SU-DHL-6 (cell line): ENCODE measurements around the gene SLC38A9.

Experiments
- CTCF ChIP-seq: fragments of 200-600 bp; sonication (generic); IDR thresholded peaks from one replicate; pipeline ENCODE4 v1.5.1; 2017; ENCODE audit warnings: antibody characterized with exemption, mild to moderate bottlenecking, low read length, moderate library complexity; ENCODE audit not compliant: insufficient read depth, poor library complexity, severe bottlenecking
- EZH2phosphoT487 ChIP-seq: fragments of 200-600 bp; sonication (generic), shearing (Covaris generic); conservative IDR thresholded peaks from 2 replicates; pipeline ENCODE4 v1.6.1; 2018; ENCODE audit warnings: mild to moderate bottlenecking, antibody characterized with exemption, low read length, moderate library complexity, mixed read lengths

- no peak for TF ChIP-seq CTCF
- no peak for TF ChIP-seq EZH2phosphoT487
Observed at GRCh38 chr5:55592388-55593114, 119.6 kb downstream of the SLC38A9 start.
